Neutrophil (primary cell): ENCODE results near the gene LY6G6F.

ENCODE experiments used
- H3K27ac ChIP-seq: fragments of 200-600 bp; sonication (generic); 2 replicates; pipeline ENCODE4 v1.5.1; 2016; ENCODE audit warnings: mild to moderate bottlenecking, moderate library complexity
- H3K27me3 ChIP-seq: fragments of 200-600 bp; sonication (generic); 2 replicates; pipeline ENCODE4 v1.6.0; 2016; ENCODE audit warnings: mild to moderate bottlenecking
- H3K36me3 ChIP-seq: fragments of 200-600 bp; sonication (generic); 2 replicates; pipeline ENCODE4 v1.5.1; 2017
- H3K4me1 ChIP-seq, 2 experiments: fragments of 200-600 bp in 1 of 2; sonication (generic) in 1 of 2; 1 replicate in 1 of 2; 2 replicates in 1 of 2; pipeline versions ENCODE4 v1.5.1 to v1.6.1; 2013 to 2016; ENCODE audit warnings: low read depth in 1 of 2, low read length in 1 of 2, mild to moderate bottlenecking in 1 of 2, moderate library complexity in 1 of 2; ENCODE audit not compliant: control insufficient read depth in 1 of 2, insufficient read depth in 1 of 2
- H3K4me3 ChIP-seq, 2 experiments: fragments of 200-600 bp in 1 of 2; sonication (generic) in 1 of 2; 1 replicate in 1 of 2; 2 replicates in 1 of 2; pipeline ENCODE4 v1.5.1; 2013 to 2016; ENCODE audit warnings: low read depth in 1 of 2, low read length in 1 of 2, mild to moderate bottlenecking in 1 of 2, moderate library complexity in 1 of 2
- H3K9me3 ChIP-seq: fragments of 200-600 bp; sonication (generic); 2 replicates; pipeline ENCODE4 v1.5.1; 2016
- CTCF ChIP-seq: fragments of 200-600 bp; sonication (generic); IDR thresholded peaks from 2 replicates; pipeline ENCODE4 v1.5.1; 2016; ENCODE audit warnings: antibody characterized with exemption

LY6G6F gene

DNA sequence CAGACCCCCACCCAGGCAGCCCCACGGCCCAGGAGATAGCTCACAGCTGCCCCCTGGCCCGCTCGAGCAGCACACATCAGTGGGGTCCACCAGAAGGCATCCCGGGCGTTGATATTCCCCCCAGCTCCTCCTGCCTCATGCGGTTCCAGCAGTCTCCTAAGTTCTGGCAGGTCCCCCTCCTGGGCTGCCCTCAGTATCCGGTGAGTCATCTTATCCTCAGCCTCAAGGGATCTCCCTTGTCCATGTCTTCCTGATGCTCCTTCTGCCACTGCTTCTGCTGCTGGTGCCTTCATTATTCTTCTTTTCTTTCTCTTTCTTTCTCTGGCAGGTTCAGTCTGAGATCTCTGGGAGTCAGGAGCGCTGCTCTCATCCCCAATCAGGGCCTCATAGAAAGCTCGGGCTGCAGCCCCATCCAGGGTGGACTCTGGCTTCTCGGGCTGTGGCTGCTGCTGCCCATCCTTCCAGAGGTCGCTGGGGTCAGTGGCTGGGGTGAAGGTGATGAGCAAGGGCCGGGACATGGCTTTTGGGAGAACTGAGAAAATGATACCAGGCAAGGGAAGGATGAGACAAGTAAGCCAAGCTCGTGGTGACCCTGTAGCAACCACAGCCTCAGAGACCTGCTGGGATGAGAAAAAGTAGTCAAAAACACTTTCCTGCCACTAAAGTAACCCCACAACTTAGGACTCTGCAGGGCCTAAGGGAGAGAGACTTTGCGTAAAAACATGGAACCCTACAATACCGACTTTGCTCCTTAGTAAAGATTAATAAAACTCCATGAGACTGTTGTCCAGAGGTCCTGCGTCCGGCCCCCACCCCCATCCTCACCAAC, 42.5 kb upstream of the LY6G6F start:
- TF ChIP-seq CTCF = no peak
- Histone ChIP-seq H3K27me3 (no peaks in the 10 kb centered on the region), H3K4me3 (peak overlapping the region; percentile 81 to 97), H3K9me3 (no peaks in the 10 kb centered on the region), H3K36me3 (peaks cover 50% of the 10 kb centered on the region), H3K27ac (peak overlapping the region; percentile 96), H3K4me1 (peaks cover 55 to 67% of the 10 kb centered on the region in 2 experiments)

GRCh38 chr6:31664790-31665500, 41.7 kb upstream of the LY6G6F start, which contains the start of gene GPANK1:
GPANK1 (minus strand) TSS chr6:31664997; CDS start chr6:31664478, 519 bp downstream.
- H3K4me3 ChIP-seq = peak within 1 kb of the TSS; percentile 81 to 97
- H3K9me3 ChIP-seq = no peaks in the 10 kb centered on the region
- no peak for TF ChIP-seq CTCF
- H3K27me3 ChIP-seq = no peaks in the 10 kb centered on the region
- H3K36me3 ChIP-seq = peaks cover 57% of the 10 kb centered on the region
- peaks cover 47 to 59% of the 10 kb centered on the region in 2 experiments for H3K4me1 ChIP-seq
- peak within 1 kb of the TSS; percentile 96 for H3K27ac ChIP-seq

GRCh38 chr6:31665501-31666336, 40.9 kb upstream of the LY6G6F start, which contains the start of gene CSNK2B:
CSNK2B (plus strand) TSS chr6:31666080; CDS start chr6:31666832, 752 bp downstream.
- Histone ChIP-seq H3K4me1 (peaks cover 41 to 52% of the 10 kb centered on the region in 2 experiments), H3K9me3 (no peaks in the 10 kb centered on the region), H3K4me3 (peak within 1 kb of the TSS; percentile 81 to 97), H3K27ac (peak within 1 kb of the TSS; percentile 96), H3K27me3 (no peaks in the 10 kb centered on the region), H3K36me3 (peaks cover 65% of the 10 kb centered on the region)
- peak; percentile 49 for TF ChIP-seq CTCF

DNA sequence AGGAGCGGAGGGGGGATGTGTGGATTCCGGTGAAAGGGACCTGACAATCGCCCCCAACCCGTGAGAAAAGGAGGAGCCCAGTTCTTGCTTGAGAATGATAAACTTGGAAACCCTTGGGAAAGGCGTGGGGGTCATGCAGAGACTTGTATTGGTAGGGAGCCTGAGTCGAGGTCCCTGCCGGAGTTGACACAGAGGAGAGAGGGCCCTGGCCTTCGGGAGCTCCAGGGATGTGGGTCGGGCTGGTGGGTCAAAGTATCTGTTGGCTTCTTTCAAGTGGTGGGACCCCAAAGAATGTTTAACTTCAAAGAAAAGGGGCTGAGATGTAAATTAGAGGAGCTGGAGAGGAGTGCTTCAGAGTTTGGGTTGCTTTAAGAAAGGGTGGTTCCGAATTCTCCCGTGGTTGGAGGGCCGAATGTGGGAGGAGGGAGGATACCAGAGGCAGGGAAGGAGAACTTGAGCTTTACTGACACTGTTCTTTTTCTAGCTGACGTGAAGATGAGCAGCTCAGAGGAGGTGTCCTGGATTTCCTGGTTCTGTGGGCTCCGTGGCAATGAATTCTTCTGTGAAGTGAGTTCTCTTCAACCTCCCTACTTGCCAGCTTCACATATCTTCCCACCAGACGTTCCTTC, 40.2 kb upstream of the LY6G6F start:
- Histone ChIP-seq H3K4me3 (peak overlapping the region; percentile 81 to 97), H3K36me3 (peaks cover 69% of the 10 kb centered on the region), H3K4me1 (peaks cover 35 to 46% of the 10 kb centered on the region in 2 experiments), H3K27me3 (no peaks in the 10 kb centered on the region), H3K9me3 (no peaks in the 10 kb centered on the region), H3K27ac (peak overlapping the region; percentile 96)
- no peak for TF ChIP-seq CTCF

GRCh38 chr6:31669676-31670075, 37.0 kb upstream of the LY6G6F start, which contains the start of gene LY6G5B:
LY6G5B (plus strand) TSS chr6:31669976; CDS start chr6:31670951, 975 bp downstream.
- TF ChIP-seq CTCF = no peak
- H3K9me3 ChIP-seq = no peaks in the 10 kb centered on the region
- H3K4me1 ChIP-seq = peaks cover 18 to 20% of the 10 kb centered on the region in 2 experiments
- H3K36me3 ChIP-seq = peaks cover 69% of the 10 kb centered on the region
- no peak within 1 kb of the TSS for H3K27ac ChIP-seq
- no peaks in the 10 kb centered on the region for H3K27me3 ChIP-seq
- H3K4me3 ChIP-seq = no peak within 1 kb of the TSS
